SU-DHL-6 (cell line): ENCODE measurements around the gene TNN.

Experiments used
- CTCF ChIP-seq: fragments of 200-600 bp; sonication (generic); IDR thresholded peaks from one replicate; pipeline ENCODE4 v1.5.1; 2017; ENCODE audit warnings: antibody characterized with exemption, mild to moderate bottlenecking, low read length, moderate library complexity; ENCODE audit not compliant: insufficient read depth, poor library complexity, severe bottlenecking
- EZH2phosphoT487 ChIP-seq: fragments of 200-600 bp; sonication (generic), shearing (Covaris generic); conservative IDR thresholded peaks from 2 replicates; pipeline ENCODE4 v1.6.1; 2018; ENCODE audit warnings: mild to moderate bottlenecking, antibody characterized with exemption, low read length, moderate library complexity, mixed read lengths

DNA sequence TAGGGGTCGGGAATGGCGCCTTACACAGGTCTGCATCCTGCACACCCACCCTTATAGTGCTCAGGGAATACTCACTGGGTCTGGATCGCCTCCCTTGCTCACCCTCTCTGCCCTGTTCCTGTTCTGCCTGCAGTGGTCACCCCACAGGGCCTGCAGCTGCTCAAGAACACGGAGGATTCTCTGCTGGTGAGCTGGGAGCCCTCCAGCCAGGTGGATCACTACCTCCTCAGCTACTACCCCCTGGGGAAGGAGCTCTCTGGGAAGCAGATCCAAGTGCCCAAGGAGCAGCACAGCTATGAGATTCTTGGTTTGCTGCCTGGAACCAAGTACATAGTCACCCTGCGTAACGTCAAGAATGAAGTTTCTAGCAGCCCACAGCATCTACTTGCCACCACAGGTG lies 12.4 kb downstream of the TNN start:
- no peak for TF ChIP-seq CTCF
- TF ChIP-seq EZH2phosphoT487: no peak
